GM19397 (cell line): ENCODE measurements around the gene STPG3.
A peak's percentile ranks its signal among the peaks of the same experiment; 100 is the strongest.

ENCODE experiments used
- ATAC-seq: cut with Tn5 transposase; IDR thresholded peaks from one replicate; pipeline ENCODE4 v1.9.1; 2021; ENCODE audit warnings: mild to moderate bottlenecking, moderate library complexity; ENCODE audit not compliant: unreplicated experiment

The STPG3 gene

GRCh38 chr9:137299938-137300337 lies 48.9 kb downstream of the STPG3 start:
- no peak for ATAC-seq

GRCh38 chr9:137300567-137301080 lies 49.5 kb downstream of the STPG3 start:
- ATAC-seq: no peak

- peak; percentile 3 for ATAC-seq
These were observed 50.2 kb downstream of the STPG3 start for GRCh38 chr9:137301081-137301947.

DNA sequence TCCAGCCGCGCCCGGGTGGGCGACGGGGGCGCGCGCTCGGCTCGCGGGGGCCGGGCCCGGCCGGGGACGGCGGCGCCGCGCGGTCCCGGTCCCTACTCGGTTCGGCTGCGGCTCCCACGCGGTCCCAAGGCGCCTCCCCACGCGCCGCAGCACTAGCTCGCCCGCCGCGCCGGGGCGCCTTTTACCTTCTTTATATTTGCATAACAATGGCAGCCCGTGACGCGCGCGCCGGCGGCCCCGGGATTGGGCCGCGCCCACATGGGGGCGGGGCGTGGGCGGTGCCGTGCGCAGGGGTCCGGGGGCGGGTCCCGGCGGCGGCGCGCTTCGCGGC lies 51.0 kb downstream of the STPG3 start, which contains the start of gene NRARP:
Gene NRARP (minus strand): TSS at position 154 of the 331 bp plus-strand sequence. CDS start 343 bp downstream, outside the sequence.
- peak; percentile 78 for ATAC-seq

DNA sequence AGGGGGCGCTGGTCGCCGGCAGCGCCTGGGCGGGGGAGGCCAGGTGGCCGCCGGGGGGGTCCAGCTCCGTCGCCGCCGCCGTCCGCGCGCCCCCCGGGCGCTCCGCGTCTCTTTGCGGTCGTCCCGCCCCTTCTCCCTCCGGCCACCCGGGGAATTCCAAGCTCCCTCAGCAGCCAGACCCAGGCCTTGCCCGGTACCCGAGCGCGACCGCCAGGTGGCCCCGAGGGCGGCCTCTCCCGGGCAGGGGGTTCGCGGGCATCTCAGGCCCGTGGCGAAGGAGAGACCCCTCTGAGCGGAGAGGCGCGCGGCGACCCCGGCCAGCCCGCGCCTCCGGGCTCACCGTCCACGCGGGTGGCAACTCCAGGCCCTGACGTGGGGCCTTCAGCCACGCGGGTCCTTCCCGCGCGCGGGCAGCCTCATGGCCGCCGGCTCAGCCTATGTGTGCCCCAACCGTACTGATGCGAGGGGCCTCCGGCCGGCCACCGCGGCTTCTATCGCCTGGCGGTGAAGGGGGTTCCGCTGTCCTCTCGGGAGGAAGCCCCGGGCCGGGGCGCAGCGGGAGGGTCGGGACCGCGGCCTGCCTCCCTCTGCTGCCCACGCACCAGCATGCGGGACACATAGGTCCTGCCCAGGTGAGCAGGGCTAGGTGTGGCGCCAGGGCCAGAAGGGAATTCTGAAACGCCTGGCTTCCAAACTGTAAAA lies 51.5 kb downstream of the STPG3 start:
- ATAC-seq: peak; percentile 40
